GM18909 (cell line): ENCODE measurements around the gene TMEM222.
A peak's percentile ranks its signal among the peaks of the same experiment; 100 is the strongest.

Experiments
- ATAC-seq: cut with Tn5 transposase; IDR thresholded peaks from one replicate; pipeline ENCODE4 v1.9.1; 2021; ENCODE audit warnings: mild to moderate bottlenecking; ENCODE audit not compliant: unreplicated experiment, poor library complexity

Gene TMEM222

GRCh38 chr1:27357281-27358037 is 35.5 kb downstream of the TMEM222 start:
- ATAC-seq: peak; percentile 62

GRCh38 chr1:27358038-27358927 is 36.3 kb downstream of the TMEM222 start:
- no peak for ATAC-seq

GRCh38 chr1:27358928-27359313 is 37.0 kb downstream of the TMEM222 start:
- ATAC-seq: no peak

- ATAC-seq: no peak
These were observed 37.8 kb downstream of the TMEM222 start for GRCh38 chr1:27359822-27360158.

GRCh38 chr1:27360159-27361043 is 38.4 kb downstream of the TMEM222 start:
- ATAC-seq: no peak

- ATAC-seq: no peak
These were observed 39.1 kb downstream of the TMEM222 start for GRCh38 chr1:27361044-27361402.

GRCh38 chr1:27361553-27361952 is 39.6 kb downstream of the TMEM222 start:
- no peak for ATAC-seq

- ATAC-seq: no peak
These were observed 42.1 kb downstream of the TMEM222 start for GRCh38 chr1:27363766-27364695.

- ATAC-seq: no peak
These were observed 42.9 kb downstream of the TMEM222 start for GRCh38 chr1:27364696-27365371.

GRCh38 chr1:27365372-27366112 is 43.6 kb downstream of the TMEM222 start:
- ATAC-seq: peak; percentile 46

GRCh38 chr1:27366113-27366410 is 44.1 kb downstream of the TMEM222 start:
- ATAC-seq: peak; percentile 43

GRCh38 chr1:27366411-27367159 is 44.6 kb downstream of the TMEM222 start, which contains the start of gene MAP3K6:
Gene MAP3K6 (minus strand): TSS chr1:27366961. CDS start chr1:27366597, 364 bp downstream.
- ATAC-seq: peak; percentile 31

GRCh38 chr1:27367160-27367650 is 45.2 kb downstream of the TMEM222 start:
- ATAC-seq: no peak

- no peak for ATAC-seq
These were observed 47.1 kb downstream of the TMEM222 start for GRCh38 chr1:27368869-27369582.

- no peak for ATAC-seq
These were observed 50.3 kb downstream of the TMEM222 start for GRCh38 chr1:27372022-27372807.
